ENCODE measurements around the gene ZNF747.

Gene ZNF747

GRCh38 chr16:30521476-30521872, 13.2 kb downstream of the ZNF747 start:
- no peak for TF ChIP-seq CTCF (IDR thresholded peaks at IDR 0.05; ENCODE audit: low read depth, low read length, missing control alignments)
- no peak for DNase-seq (ENCODE audit: extremely low read depth, low read depth)
- H3K4me3 ChIP-seq (replicated peaks; ENCODE audit: low read depth, low read length), result no peak overlapping the region

- no peak for DNase-seq (ENCODE audit: extremely low read depth, low read depth)
- no peak for TF ChIP-seq CTCF (IDR thresholded peaks at IDR 0.05; ENCODE audit: low read depth, low read length, missing control alignments)
- H3K4me3 ChIP-seq (replicated peaks; ENCODE audit: low read depth, low read length), result no peak overlapping the region
Measured at GRCh38 chr16:30519120-30520049, 15.3 kb downstream of the ZNF747 start.

- no peak for TF ChIP-seq CTCF (IDR thresholded peaks at IDR 0.05; ENCODE audit: low read depth, low read length, missing control alignments)
- H3K4me3 ChIP-seq (replicated peaks; ENCODE audit: low read depth, low read length), result no peak overlapping the region
- no peak for DNase-seq (ENCODE audit: extremely low read depth, low read depth)
Measured at GRCh38 chr16:30518552-30518951, 16.1 kb downstream of the ZNF747 start.

- no peak overlapping the region for H3K4me3 ChIP-seq (replicated peaks; ENCODE audit: low read depth, low read length)
- TF ChIP-seq CTCF (IDR thresholded peaks at IDR 0.05; ENCODE audit: low read depth, low read length, missing control alignments), result no peak
- no peak for DNase-seq (ENCODE audit: extremely low read depth, low read depth)
Measured at GRCh38 chr16:30515275-30515674, 19.4 kb downstream of the ZNF747 start.

- no peak for DNase-seq (ENCODE audit: extremely low read depth, low read depth)
- no peak overlapping the region for H3K4me3 ChIP-seq (replicated peaks; ENCODE audit: low read depth, low read length)
- TF ChIP-seq CTCF (IDR thresholded peaks at IDR 0.05; ENCODE audit: low read depth, low read length, missing control alignments), result no peak
Measured at GRCh38 chr16:30511509-30511908, 23.1 kb downstream of the ZNF747 start.

- no peak for DNase-seq (ENCODE audit: extremely low read depth, low read depth)
- H3K4me3 ChIP-seq (replicated peaks; ENCODE audit: low read depth, low read length), result no peak overlapping the region
- TF ChIP-seq CTCF (IDR thresholded peaks at IDR 0.05; ENCODE audit: low read depth, low read length, missing control alignments), result no peak
Measured at GRCh38 chr16:30510376-30510938, 24.2 kb downstream of the ZNF747 start.

Measured in HFF-Myc (cell line).